Measurements from ENCODE around the gene CLSTN1. TPM values are rescaled to one million over a fixed set of nuclear protein-coding genes. Genes with fewer than 3 reads are reported as not detected.
"Not testable (repeated sequence)": the region's sequence is repeated elsewhere in the genome, so short reads cannot be mapped to it uniquely, and the experiment has no call there.

Gene CLSTN1
- total and polyA plus RNA-seq, 2 experiments from 2014 or later, result 70.9 to 81.5 TPM

DNA sequence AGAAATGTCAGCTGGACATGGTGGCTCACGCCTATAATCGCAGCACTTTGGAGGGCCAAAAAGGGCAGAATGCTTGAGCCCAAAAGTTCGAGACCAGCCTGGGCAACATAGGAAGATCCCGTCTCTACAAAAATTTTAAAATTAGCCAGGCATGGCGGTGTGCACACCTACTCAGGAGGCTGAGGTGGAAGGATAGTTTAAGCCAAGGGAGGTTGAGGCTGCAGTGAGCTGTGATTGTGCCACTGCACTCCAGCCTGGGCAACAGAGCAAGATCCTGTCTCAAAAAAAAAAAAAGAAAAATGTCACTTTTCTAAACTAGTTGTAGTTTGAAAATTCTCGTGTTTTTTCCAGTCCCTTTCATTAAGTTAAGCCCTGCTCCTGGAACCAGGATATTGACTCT lies 9.1 kb downstream of the CLSTN1 start:
- no peaks in the 10 kb centered on the region for H3K27me3 ChIP-seq
- peaks cover 2% of the 10 kb centered on the region for H3K4me1 ChIP-seq (ENCODE audit: low read depth)
- no peaks in the 10 kb centered on the region for H3K36me3 ChIP-seq
- H3K27ac ChIP-seq, result no peak overlapping the region
- DNase-seq (ENCODE audit: low read depth in 1 of 2, low spot score in 1 of 2), result no peak
- H3K4me3 ChIP-seq, result no peak overlapping the region
- H3K9me3 ChIP-seq (ENCODE audit: low read depth), result no peaks in the 10 kb centered on the region
- TF ChIP-seq CTCF (IDR thresholded peaks at IDR 0.05; ENCODE audit: low read depth, low read length), result no peak

- Histone ChIP-seq H3K27me3 (no peaks in the 10 kb centered on the region), H3K36me3 (no peaks in the 10 kb centered on the region), H3K4me1 (ENCODE audit: low read depth) (peaks cover 5% of the 10 kb centered on the region), H3K4me3 (no peak overlapping the region), H3K27ac (no peak overlapping the region), H3K9me3 (ENCODE audit: low read depth) (no peaks in the 10 kb centered on the region)
- DNase-seq (ENCODE audit: low read depth in 1 of 2, low spot score in 1 of 2), result no peak
- no peak for TF ChIP-seq CTCF (IDR thresholded peaks at IDR 0.05; ENCODE audit: low read depth, low read length)
Measured at GRCh38 chr1:9811239-9811966, 12.4 kb downstream of the CLSTN1 start.

- Histone ChIP-seq H3K27ac (peak overlapping the region; percentile 62), H3K36me3 (no peaks in the 10 kb centered on the region), H3K4me1 (ENCODE audit: low read depth) (peaks cover 18% of the 10 kb centered on the region), H3K27me3 (no peaks in the 10 kb centered on the region), H3K9me3 (ENCODE audit: low read depth) (no peaks in the 10 kb centered on the region), H3K4me3 (no peak overlapping the region)
- no peak for DNase-seq (ENCODE audit: low read depth in 1 of 2, low spot score in 1 of 2)
- TF ChIP-seq CTCF (IDR thresholded peaks at IDR 0.05; ENCODE audit: low read depth, low read length), result no peak
Measured at GRCh38 chr1:9809100-9809510, 14.7 kb downstream of the CLSTN1 start.

DNA sequence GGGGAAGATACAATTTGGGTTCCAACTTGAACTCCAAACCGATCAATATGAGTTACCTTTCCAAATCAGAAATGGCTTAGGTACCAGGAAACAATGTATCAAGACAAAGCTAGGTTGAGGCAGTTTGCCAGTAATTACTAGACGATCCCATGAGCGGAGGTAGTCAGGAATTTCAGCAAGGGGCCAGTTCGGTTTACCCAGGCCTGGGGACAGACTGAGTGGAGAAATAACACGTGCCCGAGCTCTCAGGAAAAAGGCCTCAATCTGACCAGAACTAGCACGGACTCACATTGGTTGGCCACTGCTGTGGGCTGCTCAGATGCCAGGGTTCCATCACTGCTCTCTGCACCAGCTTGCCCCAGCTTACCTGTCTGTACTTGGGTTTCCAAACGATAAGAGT lies 15.3 kb downstream of the CLSTN1 start:
- Histone ChIP-seq H3K9me3 (ENCODE audit: low read depth) (no peaks in the 10 kb centered on the region), H3K4me1 (ENCODE audit: low read depth) (peaks cover 18% of the 10 kb centered on the region), H3K27me3 (no peaks in the 10 kb centered on the region), H3K36me3 (no peaks in the 10 kb centered on the region), H3K4me3 (no peak overlapping the region), H3K27ac (peak overlapping the region; percentile 62)
- no peak for TF ChIP-seq CTCF (IDR thresholded peaks at IDR 0.05; ENCODE audit: low read depth, low read length)
- no peak for DNase-seq (ENCODE audit: low read depth in 1 of 2, low spot score in 1 of 2)

DNA sequence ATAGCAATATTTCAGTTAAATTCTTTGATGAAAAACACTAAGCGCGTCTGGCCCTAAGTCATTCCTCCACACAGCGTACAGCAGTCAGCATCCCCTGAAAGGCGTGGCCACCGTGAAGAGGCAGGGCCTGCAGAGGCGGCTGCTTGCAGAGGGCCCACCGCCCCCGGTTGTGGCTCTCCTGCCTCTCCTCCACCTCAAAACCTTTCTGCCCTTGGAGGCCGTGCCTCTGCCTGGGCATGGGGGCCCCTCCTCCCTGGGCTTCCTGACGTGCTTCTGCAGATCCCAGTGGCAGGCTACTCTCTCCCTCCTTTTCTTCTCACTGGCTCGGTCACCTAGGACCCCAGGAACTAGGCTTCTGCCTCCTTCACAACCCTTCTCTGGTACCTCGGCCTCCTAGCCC lies 16.2 kb downstream of the CLSTN1 start:
- no peak for DNase-seq (ENCODE audit: low read depth in 1 of 2, low spot score in 1 of 2)
- H3K9me3 ChIP-seq (ENCODE audit: low read depth), result no peaks in the 10 kb centered on the region
- H3K4me3 ChIP-seq, result no peak overlapping the region
- H3K36me3 ChIP-seq, result no peaks in the 10 kb centered on the region
- no peaks in the 10 kb centered on the region for H3K27me3 ChIP-seq
- H3K4me1 ChIP-seq (ENCODE audit: low read depth), result peaks cover 18% of the 10 kb centered on the region
- H3K27ac ChIP-seq, result peak overlapping the region; percentile 62
- TF ChIP-seq CTCF (IDR thresholded peaks at IDR 0.05; ENCODE audit: low read depth, low read length), result no peak

GRCh38 chr1:9805972-9806371 lies 17.8 kb downstream of the CLSTN1 start:
- not testable (repeated sequence) for DNase-seq (ENCODE audit: low read depth in 1 of 2, low spot score in 1 of 2); H3K36me3 ChIP-seq; H3K27me3 ChIP-seq; H3K9me3 ChIP-seq (ENCODE audit: low read depth); H3K4me3 ChIP-seq; H3K27ac ChIP-seq
- peaks cover 18% of the 10 kb centered on the region for H3K4me1 ChIP-seq (ENCODE audit: low read depth)

All from cardiac muscle cell (in vitro differentiated cells and primary cell).